HEK293 (cell line): ENCODE results near the gene CACNB3.

Experiments
- CTCF ChIA-PET: fragments of 350-600 bp; formaldehyde crosslinking; extraction: SDS; loops from one replicate; lab custom pipeline; 2021; ENCODE audit warnings: antibody characterized with exemption; lab: Yijun Ruan, JAX
- POLR2A ChIA-PET: fragments of 300-600 bp; formaldehyde crosslinking; extraction: SDS; loops from one replicate; lab custom pipeline; 2020; ENCODE audit warnings: antibody characterized with exemption, inconsistent platforms; lab: Yijun Ruan, JAX
- H3K27ac ChIP-seq: fragments of 200-500 bp; sonication (Bioruptor generic); 2 replicates; pipeline ENCODE4 v1.5.1; 2014; ENCODE audit warnings: low read depth, low read length, control low read depth, inconsistent platforms; ENCODE audit errors: extremely low read depth
- H3K36me3 ChIP-seq, 2 experiments: fragments of 200-500 bp in 1 of 2; sonication (Bioruptor generic) in 1 of 2; 1 replicate in 1 of 2; 2 replicates in 1 of 2; pipeline ENCODE4 v1.5.1; 2014 to 2017; ENCODE audit warnings: inconsistent platforms in 2 of 2, low read length in 2 of 2; ENCODE audit not compliant: control insufficient read depth in 2 of 2, insufficient read depth in 1 of 2
- H3K4me1 ChIP-seq: fragments of 200-500 bp; sonication (Bioruptor generic); 2 replicates; pipeline ENCODE4 v1.5.1; 2014; ENCODE audit warnings: mild to moderate bottlenecking, low read length, inconsistent platforms; ENCODE audit not compliant: control insufficient read depth, insufficient read depth
- H3K4me3 ChIP-seq: 2 replicates; pipeline ENCODE4 v1.5.1; 2011; ENCODE audit warnings: low read depth, mild to moderate bottlenecking, control low read depth, low read length, moderate library complexity
- H3K9me3 ChIP-seq: fragments of 200-500 bp; sonication (Bioruptor generic); 2 replicates; pipeline ENCODE4 v1.5.1; 2014; ENCODE audit warnings: low read depth, low read length, inconsistent platforms; ENCODE audit not compliant: control insufficient read depth, insufficient read depth
- OVOL3 ChIP-seq: fragments of 450-650 bp; formaldehyde crosslinking; IDR thresholded peaks from 2 replicates; pipeline ENCODE4 v1.5.1; 2016; ENCODE audit warnings: missing biosample characterization, missing genetic modification characterization
- SALL2 ChIP-seq: fragments of 450-650 bp; formaldehyde crosslinking; IDR thresholded peaks from 2 replicates; pipeline ENCODE4 v1.5.0; 2017; ENCODE audit warnings: missing biosample characterization, mild to moderate bottlenecking, missing genetic modification characterization, borderline replicate concordance
- ZBTB48 ChIP-seq: fragments of 450-650 bp; formaldehyde crosslinking; IDR thresholded peaks from 2 replicates; pipeline ENCODE4 v1.5.1; 2016; ENCODE audit warnings: missing biosample characterization, missing genetic modification characterization
- ZBTB49 ChIP-seq: fragments of 450-650 bp; formaldehyde crosslinking; IDR thresholded peaks from 2 replicates; pipeline ENCODE4 v1.5.1; 2016; ENCODE audit warnings: missing biosample characterization, missing genetic modification characterization, low read depth
- ZNF114 ChIP-seq: fragments of 450-650 bp; formaldehyde crosslinking; IDR thresholded peaks from 2 replicates; pipeline ENCODE4 v1.5.0; 2017; ENCODE audit warnings: missing biosample characterization, missing genetic modification characterization
- ZNF146 ChIP-seq: fragments of 450-650 bp; formaldehyde crosslinking; IDR thresholded peaks from 2 replicates; pipeline ENCODE4 v1.5.1; 2016; ENCODE audit warnings: missing biosample characterization, missing genetic modification characterization
- ZNF157 ChIP-seq: fragments of 450-650 bp; formaldehyde crosslinking; IDR thresholded peaks from 2 replicates; pipeline ENCODE4 v1.5.1; 2016; ENCODE audit warnings: missing biosample characterization, missing genetic modification characterization
- ZNF19 ChIP-seq: fragments of 450-650 bp; formaldehyde crosslinking; IDR thresholded peaks from 2 replicates; pipeline ENCODE4; 2016; ENCODE audit warnings: missing biosample characterization, missing genetic modification characterization, low read depth
- ZNF23 ChIP-seq: fragments of 450-650 bp; formaldehyde crosslinking; IDR thresholded peaks from 2 replicates; pipeline ENCODE4 v1.5.1; 2016; ENCODE audit warnings: missing biosample characterization, missing genetic modification characterization, borderline replicate concordance
- ZNF24 ChIP-seq: fragments of 450-650 bp; formaldehyde crosslinking; IDR thresholded peaks from 2 replicates; pipeline ENCODE4 v1.5.1; 2016; ENCODE audit warnings: missing biosample characterization, missing genetic modification characterization
- ZNF248 ChIP-seq: fragments of 450-650 bp; formaldehyde crosslinking; IDR thresholded peaks from 2 replicates; pipeline ENCODE4 v1.5.1; 2017; ENCODE audit warnings: missing biosample characterization, missing genetic modification characterization
- ZNF404 ChIP-seq: fragments of 450-650 bp; formaldehyde crosslinking; IDR thresholded peaks from 2 replicates; pipeline ENCODE4 v1.5.1; 2017; ENCODE audit warnings: missing biosample characterization, missing genetic modification characterization
- ZNF449 ChIP-seq: fragments of 450-650 bp; formaldehyde crosslinking; IDR thresholded peaks from 2 replicates; pipeline ENCODE4 v1.5.1; 2017; ENCODE audit warnings: missing biosample characterization, mild to moderate bottlenecking, missing genetic modification characterization, moderate library complexity
- ZNF544 ChIP-seq: fragments of 450-650 bp; formaldehyde crosslinking; IDR thresholded peaks from 2 replicates; pipeline ENCODE4 v1.5.0; 2017; ENCODE audit warnings: missing biosample characterization, missing genetic modification characterization
- ZNF558 ChIP-seq: fragments of 450-650 bp; formaldehyde crosslinking; IDR thresholded peaks from 2 replicates; pipeline ENCODE4 v1.5.1; 2016; ENCODE audit warnings: missing biosample characterization, missing genetic modification characterization
- ZNF600 ChIP-seq: fragments of 450-650 bp; formaldehyde crosslinking; IDR thresholded peaks from 2 replicates; pipeline ENCODE4 v1.5.1; 2016; ENCODE audit warnings: missing biosample characterization, missing genetic modification characterization
- ZNF610 ChIP-seq: fragments of 450-650 bp; formaldehyde crosslinking; IDR thresholded peaks from 2 replicates; pipeline ENCODE4 v1.5.1; 2016; ENCODE audit warnings: missing biosample characterization, missing genetic modification characterization, borderline replicate concordance
- ZNF624 ChIP-seq: fragments of 450-650 bp; formaldehyde crosslinking; IDR thresholded peaks from 2 replicates; pipeline ENCODE4 v1.5.1; 2017; ENCODE audit warnings: missing biosample characterization, missing genetic modification characterization
- ZNF664 ChIP-seq: fragments of 450-650 bp; formaldehyde crosslinking; IDR thresholded peaks from 2 replicates; pipeline ENCODE4 v1.5.1; 2016; ENCODE audit warnings: missing biosample characterization, missing genetic modification characterization
- ZNF670 ChIP-seq: fragments of 450-650 bp; formaldehyde crosslinking; IDR thresholded peaks from 2 replicates; pipeline ENCODE4 v1.5.1; 2016; ENCODE audit warnings: missing biosample characterization, missing genetic modification characterization, low read depth
- ZNF707 ChIP-seq: fragments of 450-650 bp; formaldehyde crosslinking; IDR thresholded peaks from 2 replicates; pipeline ENCODE4 v1.5.1; 2016; ENCODE audit warnings: missing biosample characterization, missing genetic modification characterization
- ZNF768 ChIP-seq: fragments of 450-650 bp; formaldehyde crosslinking; IDR thresholded peaks from 2 replicates; pipeline ENCODE4 v1.5.1; 2018; ENCODE audit warnings: missing biosample characterization, mild to moderate bottlenecking, missing genetic modification characterization
- ZNF777 ChIP-seq: fragments of 450-650 bp; formaldehyde crosslinking; IDR thresholded peaks from 2 replicates; pipeline ENCODE4 v1.5.1; 2017; ENCODE audit warnings: missing biosample characterization, missing genetic modification characterization, borderline replicate concordance
- ZSCAN30 ChIP-seq: fragments of 450-650 bp; IDR thresholded peaks from 2 replicates; pipeline ENCODE4 v1.5.1; 2018; ENCODE audit warnings: missing biosample characterization, mild to moderate bottlenecking, missing genetic modification characterization, moderate library complexity
- TF ChIP-seq, protein P1 (sequence below): fragments of 450-650 bp; formaldehyde crosslinking; IDR thresholded peaks from 2 replicates; pipeline ENCODE4 v1.5.1; 2016; ENCODE audit warnings: missing biosample characterization, missing genetic modification characterization, borderline replicate concordance

CACNB3 gene

GRCh38 chr12:48774516-48774915 is 43.8 kb upstream of the CACNB3 start:
- Histone ChIP-seq H3K4me3 (no peak overlapping the region), H3K4me1 (no peaks in the 10 kb centered on the region), H3K9me3 (no peaks in the 10 kb centered on the region), H3K36me3 (peaks cover 10 to 86% of the 10 kb centered on the region in 2 experiments), H3K27ac (no peak overlapping the region)
- TF ChIP-seq SALL2 (no peak), ZNF146 (no peak), ZNF600 (tag by site-specific recombination) (0 out of 2 replicates have a peak, but pooled peaks have one; percentile 29)
- ChIA-PET CTCF (interaction anchor here (0.9 kb wide), 1 partner anchor 40 kb away, joined by 11 read pairs; no protein-coding TSS in a partner anchor), POLR2A (no interaction called here)

DNA sequence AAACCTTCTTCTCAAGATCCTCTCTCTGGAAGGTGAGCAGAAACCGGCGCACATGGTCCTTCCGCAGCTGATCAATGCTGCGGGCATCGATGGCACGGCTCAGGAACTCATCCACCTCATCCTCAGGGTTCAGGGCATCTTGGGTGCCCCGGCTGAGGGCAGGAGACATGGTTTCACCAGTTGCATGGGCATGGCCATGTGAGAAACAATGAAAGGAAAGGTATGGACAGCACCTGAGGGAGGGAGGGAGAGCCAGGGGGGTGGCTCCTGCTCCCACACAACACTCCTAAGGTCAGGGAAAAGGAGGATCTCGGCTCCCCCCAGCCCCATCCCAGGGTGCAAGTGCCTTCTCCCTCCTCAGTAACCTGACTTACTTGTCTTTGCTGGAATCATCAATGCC is 43.0 kb upstream of the CACNB3 start:
- peaks cover 6 to 87% of the 10 kb centered on the region in 2 experiments for H3K36me3 ChIP-seq

DNA sequence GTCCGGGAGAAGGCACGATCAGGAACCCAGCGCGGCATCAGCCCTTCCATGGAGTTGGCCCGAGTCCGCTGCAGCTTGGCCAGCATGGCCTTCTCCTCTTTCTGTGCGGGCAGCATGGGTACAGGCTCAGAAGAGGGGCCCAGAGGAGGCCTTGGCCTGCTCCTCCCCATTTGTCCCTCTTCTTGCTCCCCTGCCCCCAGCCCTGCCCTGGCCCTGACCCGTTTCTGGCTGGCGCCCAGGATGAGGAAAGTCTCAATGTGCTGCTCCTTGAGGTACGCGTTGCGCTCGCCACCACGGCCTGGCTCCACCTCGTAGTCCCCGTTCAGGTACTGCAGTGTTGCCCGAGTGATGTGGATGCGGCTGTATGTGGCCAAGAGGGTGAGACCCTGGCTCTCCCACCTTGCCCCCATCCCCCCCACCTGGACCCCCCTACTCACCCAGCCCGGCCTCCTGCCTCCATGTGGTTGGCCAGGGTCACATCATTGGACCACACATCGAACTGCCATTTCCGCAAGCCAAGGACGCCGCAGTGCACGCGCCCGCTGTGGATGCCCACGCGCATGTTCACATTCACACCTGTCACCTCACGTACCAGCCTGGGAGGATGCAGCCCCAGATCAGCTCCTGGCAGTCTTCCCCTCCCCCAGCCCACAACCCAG is 42.2 kb upstream of the CACNB3 start:
- no peaks in the 10 kb centered on the region for H3K9me3 ChIP-seq
- ChIA-PET POLR2A (no interaction called here), CTCF (interaction anchor here (0.6 kb wide), 2 partner anchors 14 to 1295 kb away, joined by 3 to 4 read pairs; no protein-coding TSS in a partner anchor)
- peaks cover 4 to 82% of the 10 kb centered on the region in 2 experiments for H3K36me3 ChIP-seq
- H3K4me3 ChIP-seq: no peak overlapping the region
- H3K27ac ChIP-seq: no peak overlapping the region
- H3K4me1 ChIP-seq: no peaks in the 10 kb centered on the region
- TF ChIP-seq, protein P1, sequence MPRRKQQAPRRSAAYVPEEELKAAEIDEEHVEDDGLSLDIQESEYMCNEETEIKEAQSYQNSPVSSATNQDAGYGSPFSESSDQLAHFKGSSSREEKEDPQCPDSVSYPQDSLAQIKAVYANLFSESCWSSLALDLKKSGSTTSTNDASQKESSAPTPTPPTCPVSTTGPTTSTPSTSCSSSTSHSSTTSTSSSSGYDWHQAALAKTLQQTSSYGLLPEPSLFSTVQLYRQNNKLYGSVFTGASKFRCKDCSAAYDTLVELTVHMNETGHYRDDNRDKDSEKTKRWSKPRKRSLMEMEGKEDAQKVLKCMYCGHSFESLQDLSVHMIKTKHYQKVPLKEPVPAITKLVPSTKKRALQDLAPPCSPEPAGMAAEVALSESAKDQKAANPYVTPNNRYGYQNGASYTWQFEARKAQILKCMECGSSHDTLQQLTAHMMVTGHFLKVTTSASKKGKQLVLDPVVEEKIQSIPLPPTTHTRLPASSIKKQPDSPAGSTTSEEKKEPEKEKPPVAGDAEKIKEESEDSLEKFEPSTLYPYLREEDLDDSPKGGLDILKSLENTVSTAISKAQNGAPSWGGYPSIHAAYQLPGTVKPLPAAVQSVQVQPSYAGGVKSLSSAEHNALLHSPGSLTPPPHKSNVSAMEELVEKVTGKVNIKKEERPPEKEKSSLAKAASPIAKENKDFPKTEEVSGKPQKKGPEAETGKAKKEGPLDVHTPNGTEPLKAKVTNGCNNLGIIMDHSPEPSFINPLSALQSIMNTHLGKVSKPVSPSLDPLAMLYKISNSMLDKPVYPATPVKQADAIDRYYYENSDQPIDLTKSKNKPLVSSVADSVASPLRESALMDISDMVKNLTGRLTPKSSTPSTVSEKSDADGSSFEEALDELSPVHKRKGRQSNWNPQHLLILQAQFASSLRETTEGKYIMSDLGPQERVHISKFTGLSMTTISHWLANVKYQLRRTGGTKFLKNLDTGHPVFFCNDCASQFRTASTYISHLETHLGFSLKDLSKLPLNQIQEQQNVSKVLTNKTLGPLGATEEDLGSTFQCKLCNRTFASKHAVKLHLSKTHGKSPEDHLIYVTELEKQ (tag by site-specific recombination): no peak
- TF ChIP-seq ZBTB48 (tag by site-specific recombination): no peak
- TF ChIP-seq ZNF23: no peak
- TF ChIP-seq ZNF19 (tag by site-specific recombination): no peak
- no peak for TF ChIP-seq ZNF558
- no peak for TF ChIP-seq ZNF670 (tag by site-specific recombination)
- no peak for TF ChIP-seq ZNF610 (tag by site-specific recombination)
- TF ChIP-seq SALL2: no peak
- no peak for TF ChIP-seq ZNF146
- no peak for TF ChIP-seq ZNF777 (tag by site-specific recombination)
- no peak for TF ChIP-seq ZNF24 (tag by site-specific recombination)
- TF ChIP-seq ZNF707 (tag by site-specific recombination): no peak

More for the DNA sequence above, 43.0 kb upstream of the CACNB3 start:
- H3K4me1 ChIP-seq: no peaks in the 10 kb centered on the region
- H3K4me3 ChIP-seq: no peak overlapping the region
- no peak overlapping the region for H3K27ac ChIP-seq
- TF ChIP-seq ZNF157 (tag by site-specific recombination) (no peak), ZNF404 (tag by site-specific recombination) (no peak), SALL2 (no peak), ZNF114 (no peak), OVOL3 (tag by site-specific recombination) (no peak), ZSCAN30 (tag by site-specific recombination) (no peak), ZNF19 (tag by site-specific recombination) (no peak), ZNF610 (tag by site-specific recombination) (no peak), ZNF768 (tag by site-specific recombination) (no peak), ZNF664 (tag by site-specific recombination) (no peak), ZBTB49 (no peak), ZNF624 (tag by site-specific recombination) (no peak), ZNF449 (no peak), ZNF544 (tag by site-specific recombination) (no peak), ZNF248 (tag by site-specific recombination) (no peak)
- TF ChIP-seq, all 188 proteins: peak for 0
- CTCF ChIA-PET: interaction anchor here (0.6 to 0.9 kb wide), 2 partner anchors 14 to 40 kb away, joined by 4 to 11 read pairs; no protein-coding TSS in a partner anchor
- POLR2A ChIA-PET: no interaction called here
- H3K9me3 ChIP-seq: no peaks in the 10 kb centered on the region
